Smooth muscle cell (in vitro differentiated cells): ENCODE data around the gene KDF1. TPM values are rescaled to one million over a fixed set of nuclear protein-coding genes. Genes with fewer than 3 reads are reported as not detected.

Experiments used
- DNase-seq: peaks from one replicate; lab custom pipeline; 2025; ENCODE audit not compliant: unreplicated experiment; lab: John Stamatoyannopoulos, UW
- H2AFZ ChIP-seq: fragments of 200-600 bp; sonication (generic); 2 replicates; pipeline ENCODE4 v1.6.0; 2016; ENCODE audit warnings: antibody characterized with exemption, low read depth, mild to moderate bottlenecking
- H3F3A ChIP-seq: fragments of 200-600 bp; sonication (generic); 2 replicates; pipeline ENCODE4 v1.6.0; 2017; ENCODE audit warnings: antibody characterized with exemption, low read depth
- H3K27ac ChIP-seq: fragments of 200-600 bp; sonication (generic); 2 replicates; pipeline ENCODE4 v1.5.1; 2016; ENCODE audit warnings: low read depth, mild to moderate bottlenecking
- H3K27me3 ChIP-seq: fragments of 200-600 bp; sonication (generic); 2 replicates; pipeline ENCODE4 v1.6.1; 2016; ENCODE audit warnings: low read depth, mild to moderate bottlenecking
- H3K36me3 ChIP-seq: fragments of 200-600 bp; sonication (generic); 2 replicates; pipeline ENCODE4 v1.5.1; 2016; ENCODE audit warnings: low read depth
- H3K4me1 ChIP-seq: fragments of 200-600 bp; sonication (generic); 2 replicates; pipeline ENCODE4 v1.5.1; 2016; ENCODE audit warnings: low read depth
- H3K4me2 ChIP-seq: fragments of 200-600 bp; sonication (generic); 2 replicates; pipeline ENCODE4 v1.6.0; 2016; ENCODE audit warnings: mild to moderate bottlenecking
- H3K4me3 ChIP-seq: fragments of 200-600 bp; sonication (generic); 2 replicates; pipeline ENCODE4 v1.5.1; 2016; ENCODE audit warnings: mild to moderate bottlenecking
- H3K79me2 ChIP-seq: fragments of 200-600 bp; sonication (generic); 2 replicates; pipeline ENCODE4 v1.6.0; 2016; ENCODE audit warnings: low read depth, mild to moderate bottlenecking
- H3K9ac ChIP-seq: fragments of 200-600 bp; sonication (generic); 2 replicates; pipeline ENCODE4 v1.6.0; 2016; ENCODE audit warnings: low read depth
- H3K9me3 ChIP-seq: fragments of 200-600 bp; sonication (generic); replicated peaks from 2 replicates; pipeline ENCODE4 v1.5.1; 2016; ENCODE audit warnings: low read depth
- H4K20me1 ChIP-seq: fragments of 200-600 bp; sonication (generic); 2 replicates; pipeline ENCODE4 v1.6.0; 2016; ENCODE audit warnings: low read depth
- CTCF ChIP-seq: fragments of 200-600 bp; sonication (generic); IDR thresholded peaks from 2 replicates; pipeline ENCODE4 v1.5.1; 2017; ENCODE audit warnings: borderline replicate concordance, mild to moderate bottlenecking, antibody characterized with exemption; ENCODE audit not compliant: insufficient read depth, poor library complexity, severe bottlenecking
- WGBS: methylation state at CpG from one replicate; pipeline ENCODE4 v1.1.7; 2016; ENCODE audit warnings: low lambda C conversion rate; 5-methylcytosine and 5-hydroxymethylcytosine counted together
- polyA plus RNA-seq: library from polyadenylated mRNA; unstranded; fragments of >200 nt; fragmentation: Nextera tagmentation; extraction: Ambion mirVana; gene quantifications from 2 replicates; pipeline ENCODE4 v1.2.1, GENCODE V29; 2016
- total RNA-seq: library from RNA; depleted of rRNA; stranded (reverse); fragments of >200 nt; gene quantifications from 2 replicates; pipeline ENCODE4 v1.2.3, GENCODE V29; 2014

Gene KDF1
- total and polyA plus RNA-seq, 2 experiments from 2014 or later, result 0.96 to 2.7 TPM

GRCh38 chr1:26976621-26977510 lies 16.6 kb upstream of the KDF1 start:
- TF ChIP-seq CTCF, result no peak
- H3K79me2 ChIP-seq, result no peaks in the 10 kb centered on the region
- DNase-seq, result no peak
- no peaks in the 10 kb centered on the region for H4K20me1 ChIP-seq
- H3K27ac ChIP-seq, result no peak overlapping the region
- 86% methylated on average over 3 of the region's 3 CpGs for WGBS
- H3K27me3 ChIP-seq, result no peaks in the 10 kb centered on the region
- H3K4me3 ChIP-seq, result no peak overlapping the region
- H3F3A ChIP-seq, result no peaks in the 10 kb centered on the region
- no peak overlapping the region for H3K9ac ChIP-seq
- H3K36me3 ChIP-seq, result no peaks in the 10 kb centered on the region
- no peaks in the 10 kb centered on the region for H3K4me1 ChIP-seq
- no peak overlapping the region for H3K4me2 ChIP-seq
- H2AFZ ChIP-seq, result no peak overlapping the region
- no peaks in the 10 kb centered on the region for H3K9me3 ChIP-seq

GRCh38 chr1:26972821-26973220 lies 12.6 kb upstream of the KDF1 start:
- no peak for DNase-seq
- Histone ChIP-seq H3K79me2 (no peaks in the 10 kb centered on the region), H3K36me3 (no peaks in the 10 kb centered on the region), H2AFZ (no peak overlapping the region), H3K27me3 (no peaks in the 10 kb centered on the region), H4K20me1 (no peaks in the 10 kb centered on the region), H3K9me3 (no peaks in the 10 kb centered on the region), H3K4me3 (no peak overlapping the region), H3K4me2 (no peak overlapping the region), H3K4me1 (no peaks in the 10 kb centered on the region), H3F3A (no peaks in the 10 kb centered on the region), H3K27ac (no peak overlapping the region), H3K9ac (no peak overlapping the region)
- no peak for TF ChIP-seq CTCF
- 93% methylated on average over 4 of the region's 4 CpGs for WGBS

GRCh38 chr1:26972390-26972789 lies 12.1 kb upstream of the KDF1 start:
- 65% methylated on average over 6 of the region's 6 CpGs for WGBS
- H3F3A ChIP-seq, result no peaks in the 10 kb centered on the region
- no peak overlapping the region for H3K9ac ChIP-seq
- TF ChIP-seq CTCF, result no peak
- no peak overlapping the region for H2AFZ ChIP-seq
- H3K4me3 ChIP-seq, result no peak overlapping the region
- no peak for DNase-seq
- H3K79me2 ChIP-seq, result no peaks in the 10 kb centered on the region
- no peak overlapping the region for H3K27ac ChIP-seq
- H3K9me3 ChIP-seq, result no peaks in the 10 kb centered on the region
- H3K4me1 ChIP-seq, result no peaks in the 10 kb centered on the region
- no peaks in the 10 kb centered on the region for H4K20me1 ChIP-seq
- H3K27me3 ChIP-seq, result no peaks in the 10 kb centered on the region
- no peaks in the 10 kb centered on the region for H3K36me3 ChIP-seq
- no peak overlapping the region for H3K4me2 ChIP-seq

GRCh38 chr1:26971590-26971989 lies 11.3 kb upstream of the KDF1 start:
- no peak overlapping the region for H2AFZ ChIP-seq
- TF ChIP-seq CTCF, result no peak
- WGBS, result 86% methylated on average over 3 of the region's 3 CpGs

More at GRCh38 chr1:26971590-26971989, 11.3 kb upstream of the KDF1 start:
- H3K79me2 ChIP-seq, result no peaks in the 10 kb centered on the region
- H3K27ac ChIP-seq, result no peak overlapping the region
- no peak overlapping the region for H3K9ac ChIP-seq
- no peaks in the 10 kb centered on the region for H3F3A ChIP-seq
- no peaks in the 10 kb centered on the region for H4K20me1 ChIP-seq
- no peak overlapping the region for H3K4me2 ChIP-seq
- no peak overlapping the region for H3K4me3 ChIP-seq
- H3K27me3 ChIP-seq, result no peaks in the 10 kb centered on the region
- DNase-seq, result no peak
- no peaks in the 10 kb centered on the region for H3K36me3 ChIP-seq
- no peaks in the 10 kb centered on the region for H3K9me3 ChIP-seq
- no peaks in the 10 kb centered on the region for H3K4me1 ChIP-seq
